KMS-11 (cell line): Measurements from ENCODE around the gene NFAT5.

Experiments used
- H2AFZ ChIP-seq: fragments of 200-600 bp; sonication (generic); 2 replicates; pipeline ENCODE4 v1.6.1; 2016; ENCODE audit warnings: antibody characterized with exemption, mixed run types, low read depth
- H3K27ac ChIP-seq: fragments of 200-600 bp; sonication (generic); 2 replicates; pipeline ENCODE4 v1.6.1; 2016; ENCODE audit warnings: mild to moderate bottlenecking, mixed run types
- H3K27me3 ChIP-seq: fragments of 200-600 bp; sonication (generic); 2 replicates; pipeline ENCODE4 v1.6.1; 2017; ENCODE audit warnings: mild to moderate bottlenecking, low read depth, mixed run types, moderate library complexity; ENCODE audit not compliant: insufficient read depth
- H3K36me3 ChIP-seq: fragments of 200-600 bp; sonication (generic); 2 replicates; pipeline ENCODE4 v1.6.1; 2017; ENCODE audit warnings: mild to moderate bottlenecking, mixed run types; ENCODE audit not compliant: insufficient read depth
- H3K4me1 ChIP-seq: fragments of 200-600 bp; sonication (generic); 2 replicates; pipeline ENCODE4 v1.6.1; 2016; ENCODE audit warnings: mild to moderate bottlenecking, low read depth, mixed run types; ENCODE audit not compliant: poor library complexity, severe bottlenecking
- H3K4me2 ChIP-seq: fragments of 200-600 bp; sonication (generic); 2 replicates; pipeline ENCODE4 v1.7.0; 2016; ENCODE audit warnings: mild to moderate bottlenecking, mixed run types
- H3K4me3 ChIP-seq: fragments of 200-600 bp; sonication (generic); IDR thresholded peaks from 2 replicates; pipeline ENCODE4 v1.6.1; 2017; ENCODE audit warnings: low read depth, low read length, mixed read lengths; ENCODE audit not compliant: insufficient read depth
- H3K79me2 ChIP-seq: fragments of 200-600 bp; sonication (generic); 2 replicates; pipeline ENCODE4 v1.6.1; 2016; ENCODE audit warnings: low read depth, mixed run types; ENCODE audit not compliant: insufficient read depth
- H3K9ac ChIP-seq: fragments of 200-600 bp; sonication (generic); 2 replicates; pipeline ENCODE4 v1.6.1; 2016; ENCODE audit warnings: mild to moderate bottlenecking, mixed run types
- H4K20me1 ChIP-seq: fragments of 200-600 bp; sonication (generic); 2 replicates; pipeline ENCODE4 v1.6.1; 2016; ENCODE audit warnings: mild to moderate bottlenecking, mixed run types; ENCODE audit not compliant: insufficient read depth
- CTCF ChIP-seq: fragments of 200-600 bp; sonication (generic); conservative IDR thresholded peaks from 2 replicates; pipeline ENCODE4 v1.6.1; 2017; ENCODE audit warnings: low read depth, mild to moderate bottlenecking, antibody characterized with exemption, low read length, moderate library complexity, mixed read lengths

NFAT5 gene

GRCh38 chr16:69754143-69754468 is 188.3 kb downstream of the NFAT5 start:
- peak overlapping the region; percentile 68 for H2AFZ ChIP-seq

More at GRCh38 chr16:69754143-69754468, 188.3 kb downstream of the NFAT5 start:
- no peak for TF ChIP-seq CTCF
- Histone ChIP-seq H3K79me2 (peaks cover 51% of the 10 kb centered on the region), H3K4me3 (peak overlapping the region; percentile 32), H3K36me3 (peaks cover 8% of the 10 kb centered on the region; the same call in 1 of the 2 replicates), H4K20me1 (no peaks in the 10 kb centered on the region), H3K27me3 (no peaks in the 10 kb centered on the region), H3K27ac (peak overlapping the region; percentile 79), H3K4me1 (peaks cover 21% of the 10 kb centered on the region), H3K4me2 (peak overlapping the region; percentile 82), H3K9ac (peak overlapping the region; percentile 93)
